HepG2 (cell line): ENCODE results near the gene QSOX1. TPM values are rescaled to one million over a fixed set of nuclear protein-coding genes. Genes with fewer than 3 reads are reported as not detected.
A peak's percentile ranks its signal among the peaks of the same experiment; 100 is the strongest.

Source experiments
- GLI4 ChIP-seq: sonication (generic); formaldehyde crosslinking; IDR thresholded peaks from 2 replicates; pipeline ENCODE4 v1.5.1; 2020; ENCODE audit warnings: missing genetic modification reagents, mild to moderate bottlenecking, moderate library complexity, borderline replicate concordance
- KDM4B ChIP-seq: sonication (generic); formaldehyde crosslinking; IDR thresholded peaks from 2 replicates; pipeline ENCODE4 v1.4.0; 2020; ENCODE audit warnings: missing genetic modification reagents
- MATR3 ChIP-seq: sonication (generic); formaldehyde crosslinking; IDR thresholded peaks from 2 replicates; pipeline ENCODE4 v1.4.0; 2020; ENCODE audit warnings: missing genetic modification reagents
- MYC ChIP-seq: sonication (generic); formaldehyde crosslinking; IDR thresholded peaks from 2 replicates; pipeline ENCODE4 v1.9.0; 2021; ENCODE audit warnings: missing genetic modification reagents, borderline replicate concordance
- PCBP2 ChIP-seq: fragments of 200-400 bp; formaldehyde crosslinking; optimal IDR thresholded peaks from 2 replicates; pipeline ENCODE3; 2018; ENCODE audit warnings: low read length, low read depth; ENCODE audit not compliant: poor library complexity, severe bottlenecking
- PLRG1 ChIP-seq: fragments of 450-650 bp; conservative IDR thresholded peaks from 2 replicates; pipeline ENCODE4 v1.6.1; 2016
- RFXAP ChIP-seq: sonication (generic); formaldehyde crosslinking; IDR thresholded peaks from 2 replicates; pipeline ENCODE4 v1.4.0; 2020; ENCODE audit warnings: missing genetic modification reagents, borderline replicate concordance
- SIX4 ChIP-seq: sonication (generic); formaldehyde crosslinking; IDR thresholded peaks from 2 replicates; pipeline ENCODE4 v1.4.0; 2020; ENCODE audit warnings: missing genetic modification reagents
- SP2 ChIP-seq: sonication (generic); formaldehyde crosslinking; IDR thresholded peaks from 2 replicates; pipeline ENCODE4 v1.5.1; 2020; ENCODE audit warnings: mild to moderate bottlenecking, missing genetic modification reagents
- U2AF2 ChIP-seq: fragments of 200-400 bp; formaldehyde crosslinking; IDR thresholded peaks from 2 replicates; pipeline ENCODE4 v1.6.1; 2017; ENCODE audit warnings: low read depth, mild to moderate bottlenecking, low read length
- ZFP41 ChIP-seq: sonication (generic); formaldehyde crosslinking; IDR thresholded peaks from 2 replicates; pipeline ENCODE4 v1.4.0; 2020; ENCODE audit warnings: mild to moderate bottlenecking, missing genetic modification reagents, borderline replicate concordance
- ZNF124 ChIP-seq: sonication (generic); formaldehyde crosslinking; IDR thresholded peaks from 2 replicates; pipeline ENCODE4 v1.4.0; 2020; ENCODE audit warnings: missing genetic modification reagents
- ZNF33A ChIP-seq: sonication (generic); formaldehyde crosslinking; IDR thresholded peaks from 2 replicates; pipeline ENCODE4 v1.5.1; 2020; ENCODE audit warnings: missing genetic modification reagents, mild to moderate bottlenecking, moderate library complexity, borderline replicate concordance
- ZNF567 ChIP-seq: sonication (generic); formaldehyde crosslinking; IDR thresholded peaks from 2 replicates; pipeline ENCODE4 v1.8.1; 2023; ENCODE audit warnings: mild to moderate bottlenecking, missing genetic modification reagents, borderline replicate concordance
- ZNF577 ChIP-seq: sonication (generic); formaldehyde crosslinking; IDR thresholded peaks from 2 replicates; pipeline ENCODE4 v1.4.0; 2020; ENCODE audit warnings: mild to moderate bottlenecking, low read depth, missing genetic modification reagents, borderline replicate concordance
- polyA plus RNA-seq, 8 experiments: library from polyadenylated mRNA; depleted of rRNA in 3 of 8; stranded (reverse) in 7 of 8; unstranded in 1 of 8; fragments of >200 nt; fragmentation: Illumina TruSeq in 4 of 8; extraction: Trizol in 4 of 8; gene quantifications; 2 replicates each; pipeline versions ENCODE4 v1.2.1 to v1.2.3, GENCODE V29; 2011 to 2016; ENCODE audit warnings: low read depth in 4 of 8, missing spikeins in 1 of 8, mixed read lengths in 1 of 8; ENCODE audit not compliant: insufficient read depth in 1 of 8
- total RNA-seq, 5 experiments: library from RNA; depleted of rRNA; stranded (reverse); fragments of >200 nt; fragmentation: Illumina TruSeq; extraction: Trizol; gene quantifications; 2 replicates each; pipeline ENCODE4 v1.2.3, GENCODE V29; 2016; ENCODE audit warnings: low read depth in 1 of 5
- TF ChIP-seq, protein P1 (sequence below): sonication (generic); formaldehyde crosslinking; IDR thresholded peaks from 2 replicates; pipeline ENCODE4 v1.5.0; 2020; ENCODE audit warnings: missing genetic modification reagents
- TF ChIP-seq, protein P2 (sequence below): sonication (generic); formaldehyde crosslinking; IDR thresholded peaks from 2 replicates; pipeline ENCODE4 v1.4.0; 2020; ENCODE audit warnings: missing genetic modification reagents, borderline replicate concordance
- TF ChIP-seq, protein P3 (sequence below): sonication (generic); formaldehyde crosslinking; IDR thresholded peaks from 2 replicates; pipeline ENCODE4 v1.8.0; 2023; ENCODE audit warnings: mild to moderate bottlenecking, missing genetic modification reagents
- TF ChIP-seq, protein P4 (sequence below): sonication (generic); formaldehyde crosslinking; IDR thresholded peaks from 2 replicates; pipeline ENCODE4 v1.9.0; 2021; ENCODE audit warnings: missing genetic modification reagents, mild to moderate bottlenecking, borderline replicate concordance
- TF ChIP-seq, protein P5 (sequence below): sonication (generic); formaldehyde crosslinking; conservative IDR thresholded peaks from 2 replicates; pipeline ENCODE4 v1.8.0; 2022; ENCODE audit warnings: mild to moderate bottlenecking, moderate library complexity, missing genetic modification reagents

The QSOX1 gene
- total and polyA plus RNA-seq, 2 of the 13 experiments (the other 11 are each of a cell fraction or from before 2014, with no cell fraction given) = 6.8 to 40.2 TPM

DNA sequence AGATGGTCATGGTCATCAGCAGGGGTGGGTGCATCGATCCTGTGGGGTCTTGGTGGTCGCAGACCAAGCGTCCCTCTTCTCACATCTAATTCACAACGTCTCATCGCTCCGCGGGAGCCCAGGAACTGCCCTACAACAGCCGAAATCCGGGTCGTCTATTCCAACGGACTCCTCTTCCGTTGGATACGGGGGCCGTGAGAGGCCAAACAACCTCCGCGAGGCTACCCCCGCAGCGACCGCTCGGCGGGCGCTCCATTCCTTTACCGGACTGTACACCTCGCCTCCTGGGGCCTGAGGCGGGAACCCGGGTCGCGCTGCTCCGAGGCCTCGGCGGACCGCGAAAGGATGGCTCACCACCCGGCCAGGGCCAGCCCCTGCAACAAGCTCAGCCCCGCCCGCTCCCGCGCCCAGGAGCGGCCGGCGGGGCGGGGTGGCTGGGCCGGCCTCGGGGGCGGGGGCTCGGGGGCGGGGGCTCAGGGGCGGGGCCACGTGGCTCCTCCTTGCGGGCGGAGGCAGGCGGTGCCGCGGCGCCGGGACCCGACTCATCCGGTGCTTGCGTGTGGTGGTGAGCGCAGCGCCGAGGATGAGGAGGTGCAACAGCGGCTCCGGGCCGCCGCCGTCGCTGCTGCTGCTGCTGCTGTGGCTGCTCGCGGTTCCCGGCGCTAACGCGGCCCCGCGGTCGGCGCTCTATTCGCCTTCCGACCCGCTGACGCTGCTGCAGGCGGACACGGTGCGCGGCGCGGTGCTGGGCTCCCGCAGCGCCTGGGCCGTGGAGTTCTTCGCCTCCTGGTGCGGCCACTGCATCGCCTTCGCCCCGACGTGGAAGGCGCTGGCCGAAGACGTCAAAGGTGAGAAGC is at the start of gene QSOX1 (continued):
- TF ChIP-seq, protein P1, sequence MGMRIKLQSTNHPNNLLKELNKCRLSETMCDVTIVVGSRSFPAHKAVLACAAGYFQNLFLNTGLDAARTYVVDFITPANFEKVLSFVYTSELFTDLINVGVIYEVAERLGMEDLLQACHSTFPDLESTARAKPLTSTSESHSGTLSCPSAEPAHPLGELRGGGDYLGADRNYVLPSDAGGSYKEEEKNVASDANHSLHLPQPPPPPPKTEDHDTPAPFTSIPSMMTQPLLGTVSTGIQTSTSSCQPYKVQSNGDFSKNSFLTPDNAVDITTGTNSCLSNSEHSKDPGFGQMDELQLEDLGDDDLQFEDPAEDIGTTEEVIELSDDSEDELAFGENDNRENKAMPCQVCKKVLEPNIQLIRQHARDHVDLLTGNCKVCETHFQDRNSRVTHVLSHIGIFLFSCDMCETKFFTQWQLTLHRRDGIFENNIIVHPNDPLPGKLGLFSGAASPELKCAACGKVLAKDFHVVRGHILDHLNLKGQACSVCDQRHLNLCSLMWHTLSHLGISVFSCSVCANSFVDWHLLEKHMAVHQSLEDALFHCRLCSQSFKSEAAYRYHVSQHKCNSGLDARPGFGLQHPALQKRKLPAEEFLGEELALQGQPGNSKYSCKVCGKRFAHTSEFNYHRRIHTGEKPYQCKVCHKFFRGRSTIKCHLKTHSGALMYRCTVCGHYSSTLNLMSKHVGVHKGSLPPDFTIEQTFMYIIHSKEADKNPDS (CRISPR knock-in tag) = no peak
- no peak for TF ChIP-seq ZFP41
- TF ChIP-seq PLRG1 = no peak
- TF ChIP-seq U2AF2 = no peak
- no peak for TF ChIP-seq MYC (CRISPR knock-in tag)
- TF ChIP-seq SP2 = no peak
- no peak for TF ChIP-seq SIX4
- TF ChIP-seq ZNF124 (CRISPR knock-in tag) = no peak
- TF ChIP-seq, protein P2, sequence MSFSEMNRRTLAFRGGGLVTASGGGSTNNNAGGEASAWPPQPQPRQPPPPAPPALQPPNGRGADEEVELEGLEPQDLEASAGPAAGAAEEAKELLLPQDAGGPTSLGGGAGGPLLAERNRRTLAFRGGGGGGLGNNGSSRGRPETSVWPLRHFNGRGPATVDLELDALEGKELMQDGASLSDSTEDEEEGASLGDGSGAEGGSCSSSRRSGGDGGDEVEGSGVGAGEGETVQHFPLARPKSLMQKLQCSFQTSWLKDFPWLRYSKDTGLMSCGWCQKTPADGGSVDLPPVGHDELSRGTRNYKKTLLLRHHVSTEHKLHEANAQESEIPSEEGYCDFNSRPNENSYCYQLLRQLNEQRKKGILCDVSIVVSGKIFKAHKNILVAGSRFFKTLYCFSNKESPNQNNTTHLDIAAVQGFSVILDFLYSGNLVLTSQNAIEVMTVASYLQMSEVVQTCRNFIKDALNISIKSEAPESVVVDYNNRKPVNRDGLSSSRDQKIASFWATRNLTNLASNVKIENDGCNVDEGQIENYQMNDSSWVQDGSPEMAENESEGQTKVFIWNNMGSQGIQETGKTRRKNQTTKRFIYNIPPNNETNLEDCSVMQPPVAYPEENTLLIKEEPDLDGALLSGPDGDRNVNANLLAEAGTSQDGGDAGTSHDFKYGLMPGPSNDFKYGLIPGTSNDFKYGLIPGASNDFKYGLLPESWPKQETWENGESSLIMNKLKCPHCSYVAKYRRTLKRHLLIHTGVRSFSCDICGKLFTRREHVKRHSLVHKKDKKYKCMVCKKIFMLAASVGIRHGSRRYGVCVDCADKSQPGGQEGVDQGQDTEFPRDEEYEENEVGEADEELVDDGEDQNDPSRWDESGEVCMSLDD (CRISPR knock-in tag) = no peak
- no peak for TF ChIP-seq ZNF33A
- TF ChIP-seq PCBP2 = no peak
- TF ChIP-seq, protein P3, sequence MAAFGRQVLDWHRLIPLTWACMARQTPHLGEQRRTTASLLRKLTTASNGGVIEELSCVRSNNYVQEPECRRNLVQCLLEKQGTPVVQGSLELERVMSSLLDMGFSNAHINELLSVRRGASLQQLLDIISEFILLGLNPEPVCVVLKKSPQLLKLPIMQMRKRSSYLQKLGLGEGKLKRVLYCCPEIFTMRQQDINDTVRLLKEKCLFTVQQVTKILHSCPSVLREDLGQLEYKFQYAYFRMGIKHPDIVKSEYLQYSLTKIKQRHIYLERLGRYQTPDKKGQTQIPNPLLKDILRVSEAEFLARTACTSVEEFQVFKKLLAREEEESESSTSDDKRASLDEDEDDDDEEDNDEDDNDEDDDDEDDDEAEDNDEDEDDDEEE = peak; percentile 13; the same call in 1 of the 2 replicates
- TF ChIP-seq RFXAP = 0 out of 2 replicates have a peak, but pooled peaks have one; percentile 22
- no peak for TF ChIP-seq ZNF577
- no peak for TF ChIP-seq ZNF567 (CRISPR knock-in tag)
- no peak for TF ChIP-seq GLI4 (CRISPR knock-in tag)
- TF ChIP-seq, protein P4, sequence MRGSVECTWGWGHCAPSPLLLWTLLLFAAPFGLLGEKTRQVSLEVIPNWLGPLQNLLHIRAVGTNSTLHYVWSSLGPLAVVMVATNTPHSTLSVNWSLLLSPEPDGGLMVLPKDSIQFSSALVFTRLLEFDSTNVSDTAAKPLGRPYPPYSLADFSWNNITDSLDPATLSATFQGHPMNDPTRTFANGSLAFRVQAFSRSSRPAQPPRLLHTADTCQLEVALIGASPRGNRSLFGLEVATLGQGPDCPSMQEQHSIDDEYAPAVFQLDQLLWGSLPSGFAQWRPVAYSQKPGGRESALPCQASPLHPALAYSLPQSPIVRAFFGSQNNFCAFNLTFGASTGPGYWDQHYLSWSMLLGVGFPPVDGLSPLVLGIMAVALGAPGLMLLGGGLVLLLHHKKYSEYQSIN (CRISPR knock-in tag) = no peak
- TF ChIP-seq MATR3 (CRISPR knock-in tag) = no peak
- TF ChIP-seq, protein P5, sequence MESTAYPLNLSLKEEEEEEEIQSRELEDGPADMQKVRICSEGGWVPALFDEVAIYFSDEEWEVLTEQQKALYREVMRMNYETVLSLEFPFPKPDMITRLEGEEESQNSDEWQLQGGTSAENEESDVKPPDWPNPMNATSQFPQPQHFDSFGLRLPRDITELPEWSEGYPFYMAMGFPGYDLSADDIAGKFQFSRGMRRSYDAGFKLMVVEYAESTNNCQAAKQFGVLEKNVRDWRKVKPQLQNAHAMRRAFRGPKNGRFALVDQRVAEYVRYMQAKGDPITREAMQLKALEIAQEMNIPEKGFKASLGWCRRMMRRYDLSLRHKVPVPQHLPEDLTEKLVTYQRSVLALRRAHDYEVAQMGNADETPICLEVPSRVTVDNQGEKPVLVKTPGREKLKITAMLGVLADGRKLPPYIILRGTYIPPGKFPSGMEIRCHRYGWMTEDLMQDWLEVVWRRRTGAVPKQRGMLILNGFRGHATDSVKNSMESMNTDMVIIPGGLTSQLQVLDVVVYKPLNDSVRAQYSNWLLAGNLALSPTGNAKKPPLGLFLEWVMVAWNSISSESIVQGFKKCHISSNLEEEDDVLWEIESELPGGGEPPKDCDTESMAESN (CRISPR knock-in tag) = peak; percentile 83; the same call in 1 of the 2 replicates
- 0 out of 2 replicates have a peak, but pooled peaks have one; percentile 24 for TF ChIP-seq KDM4B (CRISPR knock-in tag)
